MM.1S (cell line): ENCODE data around the gene KLHL1.

Experiments
- DNase-seq: peaks from one replicate; pipeline ENCODE4 v3.0.0-alpha.2; 2015
- H2AFZ ChIP-seq: fragments of 300-600 bp; sonication (generic); 2 replicates; pipeline ENCODE4 v1.6.0; 2016; ENCODE audit warnings: antibody characterized with exemption, low read length
- H3F3A ChIP-seq: fragments of 300-600 bp; sonication (generic); 2 replicates; pipeline ENCODE4 v1.6.1; 2016; ENCODE audit warnings: mild to moderate bottlenecking, antibody characterized with exemption, low read length, moderate library complexity, mixed read lengths; ENCODE audit not compliant: insufficient read depth
- H3K27ac ChIP-seq: fragments of 300-600 bp; sonication (generic); 2 replicates; pipeline ENCODE4 v1.5.1; 2016; ENCODE audit warnings: mild to moderate bottlenecking, low read length
- H3K27me3 ChIP-seq: fragments of 300-600 bp; sonication (generic); replicated peaks from 2 replicates; pipeline ENCODE4 v1.6.0; 2016; ENCODE audit warnings: low read length; ENCODE audit not compliant: insufficient read depth
- H3K36me3 ChIP-seq: fragments of 300-600 bp; sonication (generic); replicated peaks from 2 replicates; pipeline ENCODE4 v1.6.1; 2016; ENCODE audit warnings: mild to moderate bottlenecking, low read length, mixed read lengths; ENCODE audit not compliant: insufficient read depth
- H3K4me1 ChIP-seq: fragments of 300-600 bp; sonication (generic); 2 replicates; pipeline ENCODE4 v1.6.1; 2016; ENCODE audit warnings: low read length, mixed read lengths
- H3K4me2 ChIP-seq: fragments of 300-600 bp; sonication (generic); 2 replicates; pipeline ENCODE4 v1.6.0; 2016; ENCODE audit warnings: low read depth, low read length
- H3K4me3 ChIP-seq: fragments of 300-600 bp; sonication (generic); 2 replicates; pipeline ENCODE4 v1.5.1; 2016; ENCODE audit warnings: low read length, mixed read lengths
- H3K79me2 ChIP-seq: fragments of 300-600 bp; sonication (generic); 2 replicates; pipeline ENCODE4 v1.6.1; 2016; ENCODE audit warnings: mixed run types, low read length, mixed read lengths
- H3K9ac ChIP-seq: fragments of 300-600 bp; sonication (generic); 2 replicates; pipeline ENCODE4 v1.6.1; 2016; ENCODE audit warnings: low read length, mixed read lengths
- H3K9me2 ChIP-seq: fragments of 300-600 bp; sonication (generic); replicated peaks from 2 replicates; pipeline ENCODE4 v1.6.1; 2016; ENCODE audit warnings: mild to moderate bottlenecking, low read length, mixed read lengths; ENCODE audit not compliant: insufficient read depth
- H3K9me3 ChIP-seq: fragments of 300-600 bp; sonication (generic); replicated peaks from 2 replicates; pipeline ENCODE4 v1.6.1; 2016; ENCODE audit warnings: mild to moderate bottlenecking, low read length, mixed read lengths; ENCODE audit not compliant: insufficient read depth
- H4K20me1 ChIP-seq: fragments of 300-600 bp; sonication (generic); 2 replicates; pipeline ENCODE4 v1.6.1; 2016; ENCODE audit warnings: mild to moderate bottlenecking, low read length, moderate library complexity, mixed read lengths; ENCODE audit not compliant: insufficient read depth
- CTCF ChIP-seq: fragments of 300-600 bp; sonication (generic); IDR thresholded peaks from 2 replicates; pipeline ENCODE4 v1.5.1; 2016; ENCODE audit warnings: antibody characterized with exemption, low read length, mixed read lengths
- EZH2 ChIP-seq: fragments of 300-600 bp; sonication (generic); optimal IDR thresholded peaks from 2 replicates; pipeline ENCODE3; 2017; ENCODE audit warnings: low read depth, mild to moderate bottlenecking, antibody characterized with exemption, low read length, mixed read lengths
- EZH2phosphoT487 ChIP-seq: fragments of 300-600 bp; sonication (generic); IDR thresholded peaks from 2 replicates; pipeline ENCODE4 v1.6.1; 2018; ENCODE audit warnings: antibody characterized with exemption, low read length

Gene KLHL1

GRCh38 chr13:69903081-69903480, 205.2 kb downstream of the KLHL1 start:
- Histone ChIP-seq H3K4me1 (no peaks in the 10 kb centered on the region), H3K79me2 (no peaks in the 10 kb centered on the region), H3F3A (no peaks in the 10 kb centered on the region), H3K4me2 (no peak overlapping the region), H3K27me3 (no peaks in the 10 kb centered on the region), H3K9me3 (no peaks in the 10 kb centered on the region), H3K9me2 (no peaks in the 10 kb centered on the region), H3K4me3 (no peak overlapping the region), H3K36me3 (no peaks in the 10 kb centered on the region), H3K9ac (no peak overlapping the region), H2AFZ (no peak overlapping the region), H4K20me1 (no peaks in the 10 kb centered on the region), H3K27ac (no peak overlapping the region)
- TF ChIP-seq EZH2 (no peak), EZH2phosphoT487 (no peak), CTCF (no peak)
- DNase-seq: no peak

- no peaks in the 10 kb centered on the region for H3K27me3 ChIP-seq
- H2AFZ ChIP-seq: no peak overlapping the region
- H3K36me3 ChIP-seq: no peaks in the 10 kb centered on the region
- no peak for DNase-seq
- H3K4me2 ChIP-seq: no peak overlapping the region
- H3K27ac ChIP-seq: no peak overlapping the region
- no peaks in the 10 kb centered on the region for H3K9me2 ChIP-seq
- H3K9ac ChIP-seq: no peak overlapping the region
- no peaks in the 10 kb centered on the region for H3K4me1 ChIP-seq
- no peak for TF ChIP-seq EZH2
- no peak for TF ChIP-seq CTCF
- no peak for TF ChIP-seq EZH2phosphoT487
- no peaks in the 10 kb centered on the region for H4K20me1 ChIP-seq
- H3K79me2 ChIP-seq: no peaks in the 10 kb centered on the region
- no peaks in the 10 kb centered on the region for H3K9me3 ChIP-seq
- no peak overlapping the region for H3K4me3 ChIP-seq
- no peaks in the 10 kb centered on the region for H3F3A ChIP-seq
Measured at GRCh38 chr13:69882451-69882850, 225.8 kb downstream of the KLHL1 start.

- DNase-seq: no peak
- no peaks in the 10 kb centered on the region for H3K27me3 ChIP-seq
- H3K79me2 ChIP-seq: no peaks in the 10 kb centered on the region
- no peak overlapping the region for H3K4me3 ChIP-seq
- no peak overlapping the region for H2AFZ ChIP-seq
- no peaks in the 10 kb centered on the region for H3F3A ChIP-seq
- H3K9me3 ChIP-seq: no peaks in the 10 kb centered on the region
- TF ChIP-seq EZH2: no peak
- TF ChIP-seq EZH2phosphoT487: no peak
- TF ChIP-seq CTCF: no peak
- no peaks in the 10 kb centered on the region for H3K36me3 ChIP-seq
- H4K20me1 ChIP-seq: no peaks in the 10 kb centered on the region
- no peak overlapping the region for H3K27ac ChIP-seq
- H3K9me2 ChIP-seq: no peaks in the 10 kb centered on the region
- no peak overlapping the region for H3K9ac ChIP-seq
- no peaks in the 10 kb centered on the region for H3K4me1 ChIP-seq
- H3K4me2 ChIP-seq: no peak overlapping the region
Measured at GRCh38 chr13:69879936-69880335, 228.3 kb downstream of the KLHL1 start.
